Hematopoietic multipotent progenitor cell treated with erythropoietin and hydrocortisone succinate and interleukin-3 and kit ligand, for 6 days (in vitro differentiated cells): ENCODE data around the gene PFN1.
"Not testable (repeated sequence)": the region's sequence is repeated elsewhere in the genome, so short reads cannot be mapped to it uniquely, and the experiment has no call there.

ENCODE experiments used
- DNase-seq: peaks from one replicate; pipeline ENCODE4 v3.0.0-alpha.2; 2015

PFN1 gene

DNA sequence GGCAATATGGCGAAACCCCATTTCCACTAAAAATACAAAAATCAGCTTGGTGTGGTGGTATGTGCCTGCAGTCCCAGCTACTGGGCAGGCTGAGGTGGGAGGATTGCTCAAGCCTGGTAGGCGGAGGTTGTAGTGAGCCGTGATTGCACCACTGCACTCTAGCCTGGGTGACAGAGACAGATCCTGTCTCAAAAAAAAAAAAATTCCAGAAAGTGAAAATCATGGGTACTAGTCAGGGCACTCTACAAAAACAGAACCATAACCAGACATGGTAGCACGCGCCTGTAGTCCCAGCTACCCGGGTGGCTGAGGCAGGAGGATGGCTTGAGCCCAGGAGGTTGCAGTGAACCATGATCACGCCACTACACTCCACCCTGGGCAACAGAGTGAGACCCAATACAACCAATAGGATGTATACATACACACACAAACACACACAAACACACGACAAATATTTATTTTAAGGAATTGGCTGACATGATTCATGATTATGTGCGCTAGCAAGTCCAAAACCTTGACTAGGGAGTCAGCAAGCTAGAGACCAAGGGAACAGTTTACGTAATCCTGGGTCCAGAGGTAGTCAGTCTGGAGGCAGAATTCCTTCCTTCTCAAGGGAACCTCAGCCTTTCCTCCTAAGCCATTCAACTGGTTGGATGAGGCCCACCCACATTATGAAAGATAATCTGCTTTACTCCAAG, 27.8 kb downstream of the PFN1 start:
- DNase-seq, result no peak

DNA sequence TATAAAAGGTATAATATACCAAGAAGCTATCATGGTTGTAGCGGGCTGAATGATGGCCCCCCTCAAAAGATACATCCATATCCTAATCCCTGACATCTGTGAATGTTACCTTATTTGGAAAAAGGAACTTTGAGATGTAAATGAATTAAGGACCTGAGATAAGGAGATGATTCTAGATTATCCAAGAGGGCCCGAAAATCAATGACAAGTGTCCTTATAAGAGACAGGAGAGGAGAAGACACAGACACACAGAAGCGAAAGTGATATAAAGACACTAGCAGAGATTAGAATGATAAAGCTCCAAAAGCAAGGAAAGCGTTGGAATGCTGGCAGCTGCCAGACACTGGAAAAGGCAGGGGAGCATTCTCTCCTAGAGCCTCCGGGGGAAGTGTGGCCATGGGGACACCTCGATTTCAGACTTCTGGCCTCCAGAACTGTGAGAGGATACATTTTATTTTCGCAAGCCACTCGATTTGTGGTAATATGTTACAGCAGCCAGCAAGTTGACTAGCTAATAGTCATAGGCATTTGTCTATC, 28.8 kb downstream of the PFN1 start:
- DNase-seq, result no peak

DNA sequence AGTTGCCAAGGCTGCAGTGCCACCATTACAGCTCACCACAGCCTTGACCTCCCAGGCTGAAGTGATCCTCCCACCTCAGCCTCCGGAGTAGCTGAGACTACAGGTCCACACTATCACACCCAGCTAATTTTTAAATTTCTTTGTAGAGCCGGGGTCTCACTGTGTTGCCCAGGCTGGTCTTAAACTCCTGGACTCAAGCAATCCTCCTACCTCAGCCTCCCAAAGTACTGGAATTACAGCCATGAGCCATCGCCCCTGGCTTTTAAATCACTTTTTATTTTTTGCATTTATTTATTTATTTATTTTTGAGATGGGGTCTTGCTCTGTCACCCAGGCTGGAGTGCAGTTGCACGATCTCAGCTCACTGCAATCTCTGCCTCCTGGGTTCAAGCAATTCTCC, 33.8 kb downstream of the PFN1 start:
- not testable (repeated sequence) for DNase-seq

DNA sequence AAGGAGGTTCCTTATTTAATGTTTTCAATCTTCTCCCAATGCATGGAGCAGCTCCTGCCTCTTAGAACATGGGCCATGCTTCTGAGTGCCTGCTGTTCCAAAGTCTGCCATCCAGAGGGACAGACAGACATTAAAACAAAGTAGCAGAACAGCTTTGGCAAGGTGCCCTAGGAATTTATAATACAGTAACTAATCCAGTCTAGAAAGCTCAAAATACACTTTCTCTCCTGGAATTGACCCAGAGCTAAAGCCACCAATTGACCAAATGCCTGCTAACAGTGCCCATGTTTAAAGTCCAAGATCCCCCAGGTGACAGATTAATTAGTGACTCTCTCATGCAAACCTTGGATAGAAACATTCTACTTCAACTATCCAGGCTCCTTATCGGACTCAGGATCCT, 34.3 kb downstream of the PFN1 start:
- no peak for DNase-seq

DNA sequence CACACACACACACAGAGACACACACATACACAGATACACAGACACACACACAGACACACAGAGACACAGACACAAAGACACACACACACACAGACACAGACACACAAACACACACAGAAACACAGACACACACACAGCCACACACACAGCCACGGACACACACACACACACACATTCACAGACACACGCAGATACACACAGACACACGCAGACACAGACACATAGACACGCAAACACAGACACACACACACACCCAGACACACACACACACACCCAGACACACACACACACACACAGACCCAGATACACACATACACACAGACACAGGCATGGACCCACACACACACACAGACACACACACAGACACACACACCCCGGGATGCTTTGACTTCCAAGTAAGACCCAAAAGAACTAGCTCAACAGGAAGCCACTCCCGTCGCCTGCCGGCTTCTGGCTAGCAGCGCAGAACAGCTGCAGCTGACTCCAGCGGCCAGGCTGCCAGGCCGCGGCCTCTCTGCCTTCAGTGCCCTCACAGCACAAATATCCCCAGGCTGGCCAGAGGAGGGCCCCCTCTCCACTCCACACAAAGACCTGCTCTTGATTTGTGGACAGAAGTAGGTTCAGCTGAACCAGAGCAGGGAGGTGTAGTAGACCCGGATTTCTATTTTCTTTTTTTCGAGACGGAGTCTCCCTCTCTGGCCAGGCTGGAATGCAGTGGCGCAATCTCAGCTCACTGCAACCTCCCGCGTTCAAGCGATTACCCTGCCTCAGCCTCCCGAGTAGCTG, 39.4 kb downstream of the PFN1 start:
- DNase-seq, result peak; percentile 93

DNA sequence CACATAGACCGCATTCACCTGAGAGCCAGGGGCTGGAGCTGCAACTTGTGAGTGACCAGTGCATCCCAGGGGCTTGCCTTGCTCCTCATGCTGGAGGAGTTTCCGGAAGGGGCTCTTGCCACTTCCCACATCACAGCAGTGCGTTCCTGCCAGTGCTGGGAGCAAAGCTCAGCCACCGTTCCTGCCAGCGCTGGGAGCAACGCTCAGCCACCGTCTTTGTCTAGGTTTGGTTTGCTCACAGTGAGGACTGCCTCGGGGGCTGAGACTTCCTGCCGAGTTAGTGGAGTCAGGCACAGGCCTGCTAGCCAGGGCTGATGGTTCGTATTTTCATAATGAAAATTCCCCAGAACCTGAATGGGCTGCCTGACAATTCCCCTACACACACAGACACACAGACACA, 40.0 kb downstream of the PFN1 start:
- DNase-seq, result no peak

DNA sequence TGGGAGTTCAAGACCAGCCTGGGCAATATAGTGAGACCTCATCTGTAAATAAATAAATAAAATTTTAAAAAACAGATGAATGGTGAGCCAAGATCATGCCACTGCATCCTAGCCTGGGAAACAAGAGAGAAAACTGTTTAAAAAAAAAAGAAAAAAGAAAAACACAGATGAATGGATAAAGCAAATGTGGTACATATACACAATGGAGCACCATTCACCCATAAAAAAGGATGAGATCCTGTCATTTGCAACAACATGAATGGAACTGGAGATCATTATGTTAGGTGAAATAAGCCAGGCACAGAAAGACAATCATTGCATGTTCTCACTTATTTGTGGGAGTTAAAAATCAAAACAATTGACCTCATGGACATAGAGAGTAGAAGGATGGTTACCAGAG, 41.7 kb downstream of the PFN1 start:
- DNase-seq, result not testable (repeated sequence)

DNA sequence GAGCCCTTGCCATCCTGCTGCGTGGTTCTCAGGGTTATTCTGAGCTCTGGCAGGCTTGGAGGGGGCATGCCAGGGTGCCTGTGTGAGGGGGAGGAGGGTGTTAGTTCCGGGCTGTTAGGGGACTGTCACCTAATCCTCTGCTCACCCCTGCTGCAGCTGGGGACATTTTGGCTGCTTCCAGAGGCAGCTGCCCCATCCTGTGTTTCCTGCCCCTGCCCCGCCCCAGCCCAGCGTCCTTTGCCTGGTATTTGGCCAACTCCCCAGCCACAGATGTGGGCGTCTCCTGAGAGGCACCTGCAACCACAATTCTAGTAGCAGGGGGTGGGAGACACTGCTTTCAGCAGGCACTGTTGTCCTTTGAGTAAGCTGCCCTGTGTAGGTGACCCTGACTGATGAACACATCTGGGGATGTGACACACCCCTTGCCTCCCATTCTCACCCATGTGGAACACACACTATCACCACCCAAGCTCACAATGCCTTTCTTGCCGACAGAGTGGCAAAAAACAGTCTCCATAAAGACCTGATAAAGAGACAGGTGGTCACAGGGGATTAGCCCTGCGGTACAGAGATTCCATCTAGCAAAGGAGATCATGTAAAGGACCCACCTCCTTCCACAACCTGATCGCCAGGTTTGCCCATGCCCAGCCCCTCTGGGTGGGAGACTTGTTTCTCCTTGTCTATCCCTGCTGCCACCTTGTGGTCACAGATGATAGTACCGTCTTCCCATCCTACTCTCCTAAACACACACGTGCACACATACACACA, 45.1 kb downstream of the PFN1 start, which contains the start of gene CHRNE:
CHRNE (minus strand) TSS at position 48 of the 768 bp plus-strand sequence; CDS start at position 13, 35 bp downstream.
- DNase-seq, result peak; percentile 91

DNA sequence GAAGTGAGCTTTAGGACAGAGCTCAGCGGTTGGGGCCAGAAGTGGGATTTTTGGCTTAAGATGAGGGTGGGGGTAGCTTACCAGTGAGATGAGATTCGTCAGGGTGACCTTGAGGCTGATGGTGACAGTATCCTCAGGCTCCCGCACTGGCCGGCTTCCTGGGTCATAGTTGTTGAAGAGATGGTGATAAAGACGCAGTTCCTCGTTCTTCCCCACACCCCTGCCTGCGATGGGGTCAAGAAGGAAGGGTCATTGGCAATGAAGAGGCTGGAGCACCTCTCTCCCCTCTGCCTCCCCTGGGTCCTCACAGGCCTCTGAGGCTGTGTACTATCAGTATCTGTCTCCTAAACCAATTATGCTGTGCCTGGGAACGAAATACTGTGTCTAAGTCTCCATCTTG, 45.8 kb downstream of the PFN1 start:
- no peak for DNase-seq

DNA sequence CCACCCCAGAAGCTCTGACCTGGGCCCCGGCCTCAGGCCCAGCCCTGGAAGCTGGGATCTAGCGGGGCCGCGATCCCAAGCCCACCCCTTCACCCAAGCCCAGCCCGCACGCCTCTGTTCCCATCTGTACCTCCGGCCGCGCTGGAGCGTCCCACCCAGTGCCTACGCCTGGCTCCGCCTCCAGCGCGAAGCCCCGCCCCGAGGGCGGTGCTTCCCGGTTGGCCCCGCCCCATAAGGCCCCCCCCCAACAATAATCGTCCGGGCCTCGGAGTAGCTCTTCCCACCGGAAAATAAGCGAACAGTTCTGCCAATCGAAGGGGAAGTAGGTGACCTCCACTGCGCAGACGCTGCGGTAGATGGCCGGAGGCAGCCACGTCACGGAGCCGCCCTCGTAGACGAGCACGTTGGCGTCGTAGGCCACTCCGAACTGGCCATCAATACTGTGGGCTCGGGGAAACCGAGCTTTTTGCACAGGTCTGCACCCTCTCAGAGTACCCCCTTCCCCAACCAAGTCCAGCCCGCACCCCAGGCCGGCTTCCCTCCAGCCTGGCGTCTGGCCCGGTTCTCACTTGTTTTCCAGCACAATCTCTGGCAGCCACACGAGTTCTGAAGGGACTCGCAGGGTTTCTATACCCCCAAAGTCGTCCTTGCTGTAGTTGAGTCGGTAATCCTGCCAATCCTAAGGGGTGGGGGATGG, 46.5 kb downstream of the PFN1 start:
- peak; percentile 42 for DNase-seq

DNA sequence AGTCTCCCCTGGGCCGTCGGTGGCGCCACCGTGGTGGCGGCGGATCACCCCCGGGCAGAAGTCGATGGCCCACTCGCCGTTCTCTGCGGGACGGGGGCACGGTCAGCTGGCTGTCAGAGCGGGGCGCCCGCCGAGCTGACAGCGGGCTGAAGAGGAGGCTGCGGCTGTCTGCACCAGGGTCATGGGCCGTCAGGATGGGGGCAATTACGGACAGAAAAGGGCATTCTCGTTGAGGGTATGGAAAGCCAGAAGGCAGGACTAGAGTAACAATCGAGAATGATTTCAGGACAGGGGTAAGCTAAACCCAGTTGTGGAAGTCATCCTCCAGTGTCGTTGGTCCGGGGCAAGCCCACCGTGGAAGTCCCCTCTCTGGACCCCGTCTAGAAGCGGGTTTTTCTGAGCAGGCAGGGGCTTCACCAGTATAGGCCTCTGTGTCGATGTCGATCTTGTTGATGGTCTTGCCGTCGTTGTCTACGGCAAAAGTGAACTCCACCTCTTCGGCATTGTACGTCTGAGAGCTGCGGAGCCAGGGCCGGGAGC, 47.2 kb downstream of the PFN1 start:
- no peak for DNase-seq

DNA sequence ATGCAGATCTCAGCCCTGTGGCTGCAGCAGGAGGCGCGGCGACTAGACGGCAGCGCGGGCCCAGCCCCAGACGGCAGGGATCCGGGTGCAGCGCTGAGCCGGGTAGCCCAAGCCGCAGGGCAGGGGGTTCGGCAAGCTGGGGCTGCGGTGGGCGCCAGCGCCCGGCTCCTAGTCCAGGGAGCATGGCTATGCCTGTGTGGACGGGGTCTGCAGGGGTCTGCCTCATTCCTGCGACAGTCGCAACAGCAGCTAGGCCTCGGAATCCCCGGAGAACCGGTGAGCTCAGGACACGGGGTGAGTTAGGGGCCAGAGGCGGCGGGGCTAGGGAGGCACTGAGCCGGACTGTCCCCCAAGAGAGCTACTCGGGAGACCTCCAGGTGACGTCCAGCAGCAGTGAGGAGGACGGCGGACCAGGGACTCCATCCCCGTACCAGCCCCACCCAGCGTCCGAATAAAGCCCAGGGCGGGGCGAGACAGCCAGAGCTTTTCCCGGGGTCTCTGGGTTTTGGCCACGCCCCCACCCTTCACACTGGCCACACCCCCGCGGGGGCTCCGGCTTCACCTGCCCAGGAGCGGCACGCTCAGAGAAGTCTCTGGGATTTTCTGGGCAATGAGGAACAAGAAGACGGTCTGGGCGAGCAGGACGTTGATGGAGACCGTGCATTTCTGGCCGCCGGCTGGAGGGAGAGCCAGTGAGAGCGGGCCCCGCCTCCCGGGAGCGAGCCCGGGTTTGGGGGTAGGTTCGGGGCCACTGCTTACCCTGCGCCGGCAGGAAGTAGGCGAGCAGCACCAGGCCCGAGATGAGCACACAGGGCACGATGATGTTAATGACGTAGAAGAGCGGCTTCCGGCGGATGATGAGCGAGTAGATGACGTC, 47.9 kb downstream of the PFN1 start:
- DNase-seq, result peak; percentile 46

DNA sequence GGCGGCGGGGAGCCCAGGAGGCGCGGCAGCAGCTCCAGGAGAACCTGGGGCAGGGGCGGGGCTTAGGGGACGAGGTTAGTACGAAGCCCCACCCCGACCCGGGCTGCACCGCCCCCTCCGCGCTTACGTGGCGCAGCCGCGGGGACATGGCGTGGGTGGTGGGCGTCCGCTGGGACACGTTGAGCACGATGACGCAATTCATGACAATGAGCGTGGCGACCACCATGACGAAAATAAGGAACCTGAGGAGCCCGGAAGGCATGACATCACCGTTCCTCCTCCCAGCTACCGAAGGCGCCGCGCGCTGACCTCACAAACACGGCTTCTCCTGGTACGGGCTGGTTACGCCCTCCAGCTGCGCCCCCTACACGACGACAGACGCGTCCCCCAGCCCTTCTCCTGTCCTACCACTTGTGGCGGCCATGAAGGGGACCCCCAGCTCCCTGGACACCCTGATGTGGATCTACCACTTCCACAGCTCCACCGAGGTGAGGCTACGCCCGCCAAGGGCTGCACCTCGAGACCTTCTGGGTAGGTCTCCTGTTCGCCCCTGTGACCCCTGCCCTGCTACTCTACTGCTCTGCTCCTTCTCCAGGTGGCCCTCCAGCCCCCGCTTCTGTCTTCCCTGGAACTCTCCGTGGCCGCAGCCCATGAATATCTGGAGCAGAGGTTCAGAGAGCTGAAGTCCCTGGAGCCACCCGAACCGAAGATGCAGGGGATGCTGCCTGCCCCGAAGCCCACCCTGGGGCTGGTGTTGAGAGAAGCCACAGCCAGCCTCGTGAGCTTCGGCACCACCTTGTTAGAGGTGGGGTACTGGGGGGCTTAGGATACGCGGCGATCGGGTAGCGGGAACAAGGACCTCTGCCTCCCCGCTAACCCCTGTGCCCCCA, 48.7 kb downstream of the PFN1 start, which contains the start of gene C17orf107:
C17orf107 (plus strand) TSS at position 196 of the 890 bp plus-strand sequence; CDS start at position 423, 227 bp downstream.
- DNase-seq, result peak; percentile 88

DNA sequence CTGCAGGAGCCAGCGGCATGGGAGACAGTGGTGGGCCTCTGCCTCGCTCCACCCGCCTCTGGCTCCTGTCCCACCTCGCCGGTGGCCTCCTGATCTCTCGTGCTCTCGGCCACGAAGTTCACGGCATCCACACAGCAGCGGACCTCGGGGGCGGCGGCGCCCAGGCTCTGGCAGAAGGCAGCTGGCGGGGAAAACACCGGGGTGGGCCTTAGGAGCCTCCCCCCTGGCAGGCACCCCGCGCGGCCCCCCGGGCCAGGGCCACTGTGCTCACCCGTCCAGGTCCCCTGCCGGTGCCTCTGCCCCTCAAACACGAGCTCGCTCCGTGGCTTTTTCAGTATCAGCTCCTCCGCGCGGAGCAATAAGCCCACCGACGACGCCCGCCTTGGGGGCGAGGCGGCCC, 49.4 kb downstream of the PFN1 start:
- DNase-seq, result no peak

DNA sequence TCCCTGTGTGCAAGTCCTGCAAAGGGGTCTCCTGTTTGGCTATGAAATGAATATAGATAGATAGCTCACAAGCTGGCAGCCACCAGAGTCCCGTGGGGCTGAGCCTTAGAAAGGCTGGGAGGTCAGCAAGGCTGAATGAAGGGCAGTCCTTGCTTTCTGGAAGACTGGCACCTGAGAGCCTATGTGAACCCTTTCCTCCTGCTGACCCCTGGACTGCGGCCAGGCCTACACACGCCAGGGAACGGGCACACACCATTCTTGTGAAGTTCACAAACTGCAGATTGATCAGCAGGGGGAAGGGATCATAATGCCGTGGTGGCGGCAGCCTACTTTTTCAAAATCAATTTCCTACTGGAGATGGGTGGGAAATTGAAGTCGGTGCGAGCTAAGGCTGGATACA, 50.0 kb downstream of the PFN1 start:
- DNase-seq, result no peak

DNA sequence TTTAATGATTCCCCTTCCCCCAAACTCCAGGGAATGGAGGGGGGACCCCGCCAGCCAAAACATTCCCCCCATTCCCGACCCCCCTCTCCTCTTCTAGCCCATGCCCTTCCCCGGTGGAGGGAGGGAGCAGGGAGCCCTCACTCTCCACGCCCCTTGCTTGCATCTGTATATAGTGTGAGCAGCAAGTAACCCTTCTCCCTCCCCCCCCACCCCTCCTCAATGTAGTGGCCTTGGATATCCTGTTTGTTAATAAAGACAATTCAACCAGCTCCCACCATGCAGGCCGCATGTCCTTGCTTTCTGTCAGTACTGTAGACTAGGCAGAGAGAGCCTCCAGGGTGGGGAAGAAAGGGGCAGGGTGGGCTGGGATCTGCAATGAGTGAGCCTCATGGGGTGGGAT, 50.5 kb downstream of the PFN1 start:
- no peak for DNase-seq

DNA sequence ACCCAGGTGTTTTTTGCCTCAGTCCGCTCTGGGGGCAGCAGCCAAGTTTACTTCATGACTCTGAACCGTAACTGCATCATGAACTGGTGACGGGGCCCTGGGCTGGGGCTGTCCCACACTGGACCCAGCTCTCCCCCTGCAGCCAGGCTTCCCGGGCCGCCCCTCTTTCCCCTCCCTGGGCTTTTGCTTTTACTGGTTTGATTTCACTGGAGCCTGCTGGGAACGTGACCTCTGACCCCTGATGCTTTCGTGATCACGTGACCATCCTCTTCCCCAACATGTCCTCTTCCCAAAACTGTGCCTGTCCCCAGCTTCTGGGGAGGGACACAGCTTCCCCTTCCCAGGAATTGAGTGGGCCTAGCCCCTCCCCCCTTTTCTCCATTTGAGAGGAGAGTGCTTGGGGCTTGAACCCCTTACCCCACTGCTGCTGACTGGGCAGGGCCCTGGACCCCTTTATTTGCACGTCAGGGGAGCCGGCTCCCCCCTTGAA, 51.1 kb downstream of the PFN1 start:
- no peak for DNase-seq

DNA sequence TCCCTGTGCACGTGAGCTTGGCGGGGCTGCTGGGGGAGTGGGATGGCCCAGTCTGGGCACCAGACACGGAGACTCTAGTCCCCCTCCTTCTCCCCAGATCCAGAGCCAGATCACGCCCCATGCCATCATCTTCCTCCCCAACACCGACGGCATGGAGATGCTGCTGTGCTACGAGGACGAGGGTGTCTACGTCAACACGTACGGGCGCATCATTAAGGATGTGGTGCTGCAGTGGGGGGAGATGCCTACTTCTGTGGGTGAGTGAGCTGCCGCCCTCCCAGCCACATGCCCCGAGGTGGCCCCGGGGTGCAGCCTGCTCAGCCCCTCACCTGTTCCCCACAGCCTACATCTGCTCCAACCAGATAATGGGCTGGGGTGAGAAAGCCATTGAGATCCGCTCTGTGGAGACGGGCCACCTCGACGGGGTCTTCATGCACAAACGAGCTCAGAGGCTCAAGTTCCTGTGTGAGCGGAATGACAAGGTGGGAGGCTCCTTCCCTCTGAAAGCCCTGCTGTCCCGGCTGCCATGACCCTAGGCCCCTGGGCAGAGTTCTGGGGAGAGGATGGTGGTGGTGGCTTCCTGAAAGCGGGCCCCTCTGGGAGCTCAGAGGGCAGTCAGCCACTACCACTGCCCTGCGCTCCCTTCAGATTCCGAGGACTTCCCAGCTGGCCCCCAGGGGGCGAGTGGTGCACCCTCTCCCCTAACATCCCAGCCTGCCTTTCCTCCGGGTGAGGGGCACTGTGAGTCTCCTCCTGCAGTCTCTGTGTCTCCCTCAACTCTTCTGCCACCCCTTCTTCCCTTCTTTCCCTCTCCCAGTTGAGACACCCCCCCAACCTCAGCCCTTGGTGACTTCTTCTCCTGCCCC, 51.8 kb downstream of the PFN1 start:
- DNase-seq, result no peak
